Astrocyte of the cerebellum (primary cell): ENCODE results near the gene CD22.

ENCODE experiments used
- DNase-seq: peaks from one replicate; pipeline ENCODE4 v3.0.0-alpha.2; 2011; ENCODE audit warnings: low read depth
- H3K4me3 ChIP-seq: 2 replicates; pipeline ENCODE4 v1.5.1; 2011; ENCODE audit warnings: mild to moderate bottlenecking, low read depth, low read length, moderate library complexity
- CTCF ChIP-seq: IDR thresholded peaks from 2 replicates; pipeline ENCODE4 v1.5.1; 2012; ENCODE audit warnings: low read length, low read depth, moderate library complexity, mild to moderate bottlenecking; ENCODE audit errors: missing control alignments
- in situ Hi-C: cut with HindIII; loops from 2 replicates; pipeline ENCODE4 v1.10.0; 2017; ENCODE audit warnings: low sequenced_read_pairs

CD22 gene

GRCh38 chr19:35380450-35381124, 51.6 kb downstream of the CD22 start:
- no peak overlapping the region for H3K4me3 ChIP-seq
- in situ Hi-C loops: no loop called here
- TF ChIP-seq CTCF: no peak
- no peak for DNase-seq

DNA sequence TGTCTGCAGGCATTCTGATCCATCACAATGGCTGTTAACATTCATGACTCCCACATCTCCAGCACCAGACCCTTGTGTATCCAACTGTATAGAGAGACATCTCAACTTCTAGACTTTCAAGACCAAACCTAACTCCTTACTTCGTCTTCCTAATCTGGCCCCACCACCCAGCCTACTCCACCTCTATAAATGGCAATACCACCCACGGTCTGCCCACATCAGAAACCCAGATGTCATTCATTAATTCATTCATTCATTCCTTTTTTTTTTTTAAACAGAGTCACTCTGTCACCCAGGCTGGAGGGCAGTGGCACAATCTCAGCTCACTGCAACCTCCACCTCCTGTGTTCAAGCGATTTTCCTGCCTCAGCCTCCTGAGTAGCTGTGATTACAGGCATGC, 52.3 kb downstream of the CD22 start:
- in situ Hi-C loops: no loop called here
- no peak for TF ChIP-seq CTCF
- H3K4me3 ChIP-seq: no peak overlapping the region
- DNase-seq: no peak

- no peak overlapping the region for H3K4me3 ChIP-seq
- no peak for DNase-seq
- no peak for TF ChIP-seq CTCF
- in situ Hi-C loops: no loop called here
Observed at GRCh38 chr19:35381926-35382325, 52.9 kb downstream of the CD22 start.

GRCh38 chr19:35383536-35383935, 54.5 kb downstream of the CD22 start:
- DNase-seq: no peak
- no peak for TF ChIP-seq CTCF
- in situ Hi-C loops: no loop called here

DNA sequence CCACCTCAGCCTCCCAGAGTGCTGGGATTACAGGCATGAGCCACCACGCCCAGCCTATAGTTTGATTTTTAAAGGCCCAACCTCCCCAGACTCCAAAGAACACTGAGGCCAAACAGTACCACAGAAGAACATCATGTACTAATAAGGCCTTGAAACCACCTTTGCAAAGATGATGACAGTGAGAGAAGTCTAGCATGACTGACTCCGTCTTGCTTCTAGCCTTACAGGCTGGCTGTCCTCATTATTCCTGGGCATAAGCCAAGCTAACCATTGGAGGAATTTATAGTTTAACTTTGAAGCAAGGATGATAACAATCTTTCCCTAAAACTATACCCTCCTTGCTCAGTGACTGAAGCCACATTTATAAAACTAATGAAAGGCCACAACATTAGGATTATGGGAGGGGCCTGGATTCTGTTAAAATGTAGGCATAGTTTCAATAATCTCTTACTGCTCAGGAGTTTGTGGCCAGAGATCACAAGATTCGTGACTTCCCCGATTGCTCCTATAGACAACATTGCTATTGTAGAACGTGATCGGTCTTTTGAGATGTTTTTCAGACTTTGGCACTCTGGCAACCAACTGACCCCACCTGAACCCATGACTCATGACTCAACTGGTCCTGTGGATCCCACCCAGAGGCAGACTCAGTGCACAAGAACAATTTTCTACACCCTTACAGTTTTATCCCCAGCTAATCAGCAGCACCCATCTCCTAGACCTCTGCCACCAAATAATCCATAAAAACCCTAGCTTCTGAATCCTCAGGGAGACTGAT, 59.5 kb downstream of the CD22 start:
- no peak overlapping the region for H3K4me3 ChIP-seq
- in situ Hi-C loops: no loop called here
- no peak for DNase-seq
- no peak for TF ChIP-seq CTCF

More at GRCh38 chr19:35383536-35383935, 54.5 kb downstream of the CD22 start:
- H3K4me3 ChIP-seq: no peak overlapping the region

DNA sequence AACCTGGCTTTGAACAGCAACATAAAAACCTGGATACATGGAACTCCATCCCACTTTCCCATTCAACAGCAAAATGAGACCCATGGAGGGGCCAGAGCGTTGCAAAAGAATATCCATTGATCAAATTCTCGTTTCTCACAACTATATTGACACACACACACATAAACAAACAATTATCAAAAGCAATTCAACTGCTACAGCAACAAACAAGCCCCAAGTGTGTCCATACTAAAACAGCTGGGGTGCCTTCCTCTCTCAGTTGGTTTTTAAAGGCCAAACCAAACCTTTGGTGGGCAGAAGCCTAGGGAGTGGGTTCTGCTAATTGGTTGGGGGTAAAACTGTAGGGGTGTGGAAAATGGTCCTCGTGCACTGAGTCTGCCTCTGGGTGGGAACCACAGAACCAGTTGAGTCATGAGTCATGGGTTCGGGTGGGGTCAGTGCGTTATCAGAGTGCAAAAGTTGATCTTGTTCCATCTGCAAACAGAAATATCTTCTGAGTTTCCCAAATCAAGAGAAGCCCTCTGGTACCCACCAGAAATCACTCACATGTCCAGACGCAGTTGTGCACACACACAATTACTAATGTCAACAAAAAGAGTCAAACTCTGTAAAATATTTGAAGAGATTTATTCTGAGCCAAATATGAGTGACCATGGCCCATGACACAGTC, 60.3 kb downstream of the CD22 start:
- DNase-seq: no peak
- in situ Hi-C loops: no loop called here
- TF ChIP-seq CTCF: no peak
- H3K4me3 ChIP-seq: no peak overlapping the region
